GM19468 (cell line): ENCODE data around the gene MEGF6.

ENCODE experiments used
- ATAC-seq: cut with Tn5 transposase; IDR thresholded peaks from one replicate; pipeline ENCODE4 v1.9.1; 2021; ENCODE audit warnings: mild to moderate bottlenecking, moderate library complexity, moderate number of reproducible peaks; ENCODE audit not compliant: unreplicated experiment; ENCODE audit errors: extremely low read depth

Gene MEGF6

DNA sequence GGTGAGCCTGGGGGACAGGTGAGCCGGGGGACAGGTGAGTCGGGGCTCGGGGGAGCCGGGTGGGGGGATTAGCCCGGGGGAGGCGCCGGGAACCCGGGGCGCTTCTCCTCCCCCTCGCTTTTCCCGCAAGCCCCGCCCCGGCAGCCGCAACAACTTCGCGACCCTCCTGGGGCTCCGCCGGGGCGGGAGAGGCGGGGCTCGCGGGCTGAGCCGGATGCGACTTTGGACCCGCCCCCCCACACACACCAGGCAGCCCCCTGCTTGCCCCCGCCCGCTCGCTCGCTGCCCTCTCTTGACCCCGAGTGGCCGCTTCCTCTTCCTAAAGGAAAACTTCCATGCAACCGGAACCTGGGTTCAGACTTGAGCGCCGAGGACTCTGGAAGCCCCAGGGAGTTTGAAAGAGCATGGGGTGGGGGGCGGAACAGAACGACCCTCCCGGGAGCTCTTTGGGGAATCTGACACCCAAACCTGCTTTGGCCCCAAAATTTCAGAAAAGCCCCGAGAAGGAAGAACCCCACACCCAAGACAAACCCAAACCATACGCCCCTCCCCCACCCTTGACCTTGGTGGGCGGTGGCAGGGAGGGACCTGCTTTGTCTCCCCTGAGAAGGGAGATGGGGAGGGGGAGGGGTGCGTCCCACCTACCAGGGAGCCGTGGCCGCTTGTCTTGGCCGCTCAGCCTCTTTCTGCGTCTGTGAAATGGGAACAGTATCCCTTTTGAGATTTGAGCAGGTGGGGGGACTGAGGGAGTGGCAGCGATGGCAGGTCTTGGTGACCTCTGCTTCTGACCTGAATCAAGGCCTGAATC, 156.3 kb downstream of the MEGF6 start:
- no peak for ATAC-seq

DNA sequence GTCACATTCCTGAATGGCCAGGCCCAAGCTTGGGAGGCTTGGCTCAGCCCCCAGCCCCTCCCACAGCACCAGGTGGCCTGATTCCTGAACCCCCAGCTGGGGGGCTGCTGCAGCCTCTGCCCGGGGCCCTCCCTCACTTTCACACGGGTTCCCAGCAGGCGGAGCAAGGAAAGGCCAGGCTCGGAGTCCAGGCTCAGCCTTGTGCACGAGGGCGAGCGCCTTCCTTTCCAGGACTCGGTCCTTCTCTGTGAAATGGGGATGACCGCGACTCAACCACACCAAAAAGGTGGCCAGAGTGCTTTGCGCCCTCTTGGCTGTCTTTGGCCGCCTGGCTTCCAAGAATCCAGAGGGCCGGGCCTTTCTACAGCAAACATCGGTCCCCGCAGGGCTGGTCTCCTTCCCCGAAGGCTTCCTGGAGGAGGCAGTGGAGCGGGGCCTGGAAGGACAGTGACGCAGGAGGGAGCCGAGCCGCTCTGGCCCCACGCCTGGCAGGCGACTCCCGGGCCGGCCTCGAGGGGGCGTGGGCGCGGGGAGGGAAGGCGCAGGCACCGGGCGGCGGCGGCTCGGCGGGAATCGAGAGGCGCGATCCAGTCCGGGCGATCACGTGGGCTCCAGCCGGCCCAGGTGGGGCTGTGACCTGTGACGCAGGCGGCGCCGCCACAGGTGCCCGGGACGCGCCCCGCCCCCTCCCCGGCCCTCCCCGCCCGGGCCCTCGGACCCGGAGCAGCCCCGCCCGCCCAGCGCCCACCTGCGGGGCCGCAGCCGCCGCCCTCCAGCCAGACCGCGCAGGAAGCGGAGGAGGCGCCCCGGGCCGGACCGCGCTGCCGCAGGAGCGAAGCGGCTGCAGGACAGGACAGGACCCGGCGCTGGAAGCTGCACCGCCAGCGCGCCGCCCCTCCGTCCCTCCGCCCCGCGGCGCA, 157.2 kb downstream of the MEGF6 start, which contains the start of gene ARHGEF16:
Gene ARHGEF16 (plus strand): TSS at position 775 of the 920 bp plus-strand sequence. CDS start 8,420 bp downstream, outside the sequence.
- ATAC-seq: no peak

DNA sequence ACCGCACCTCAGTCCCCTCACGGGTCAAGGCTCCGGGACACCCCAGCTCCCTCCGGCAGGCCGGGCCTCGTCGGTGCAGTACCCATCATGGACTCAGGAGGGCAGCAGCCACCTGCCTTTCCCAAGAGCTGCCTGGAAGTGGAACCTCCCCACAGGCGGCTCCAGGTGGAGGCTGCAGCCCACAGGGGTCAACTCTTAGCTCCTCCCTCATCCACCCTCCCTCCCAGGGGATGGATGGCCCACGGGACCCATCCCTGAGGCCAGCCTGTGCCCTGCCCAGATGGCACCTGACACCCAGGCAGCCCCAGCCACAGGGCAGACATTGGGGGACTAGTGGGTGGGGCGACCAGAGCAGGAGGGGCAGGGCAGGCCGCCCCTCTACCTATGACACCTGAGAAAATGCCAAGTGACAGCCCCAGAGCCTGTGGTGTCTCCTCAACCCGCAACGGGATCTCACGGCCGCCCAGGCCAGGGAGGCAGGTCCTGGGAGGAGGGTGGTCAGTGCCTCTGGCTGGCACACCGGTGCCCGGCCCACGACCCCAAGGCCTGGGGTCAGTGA, 158.0 kb downstream of the MEGF6 start:
- ATAC-seq: no peak

DNA sequence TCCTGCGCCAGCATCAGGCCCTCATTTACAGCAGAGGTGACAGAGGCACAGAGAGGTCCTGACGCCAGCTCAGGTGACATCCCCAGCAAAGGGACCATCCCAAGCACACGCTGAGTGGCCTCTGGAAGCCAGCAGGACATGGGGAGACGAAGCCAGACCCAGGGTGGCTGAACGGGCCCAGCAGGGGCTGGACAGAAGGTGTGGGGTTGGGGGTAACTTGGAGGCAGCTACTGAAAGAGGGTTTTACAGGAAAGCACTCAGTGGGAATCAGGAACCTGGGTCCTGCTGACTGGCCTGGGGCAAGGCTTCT, 158.5 kb downstream of the MEGF6 start:
- ATAC-seq: no peak

DNA sequence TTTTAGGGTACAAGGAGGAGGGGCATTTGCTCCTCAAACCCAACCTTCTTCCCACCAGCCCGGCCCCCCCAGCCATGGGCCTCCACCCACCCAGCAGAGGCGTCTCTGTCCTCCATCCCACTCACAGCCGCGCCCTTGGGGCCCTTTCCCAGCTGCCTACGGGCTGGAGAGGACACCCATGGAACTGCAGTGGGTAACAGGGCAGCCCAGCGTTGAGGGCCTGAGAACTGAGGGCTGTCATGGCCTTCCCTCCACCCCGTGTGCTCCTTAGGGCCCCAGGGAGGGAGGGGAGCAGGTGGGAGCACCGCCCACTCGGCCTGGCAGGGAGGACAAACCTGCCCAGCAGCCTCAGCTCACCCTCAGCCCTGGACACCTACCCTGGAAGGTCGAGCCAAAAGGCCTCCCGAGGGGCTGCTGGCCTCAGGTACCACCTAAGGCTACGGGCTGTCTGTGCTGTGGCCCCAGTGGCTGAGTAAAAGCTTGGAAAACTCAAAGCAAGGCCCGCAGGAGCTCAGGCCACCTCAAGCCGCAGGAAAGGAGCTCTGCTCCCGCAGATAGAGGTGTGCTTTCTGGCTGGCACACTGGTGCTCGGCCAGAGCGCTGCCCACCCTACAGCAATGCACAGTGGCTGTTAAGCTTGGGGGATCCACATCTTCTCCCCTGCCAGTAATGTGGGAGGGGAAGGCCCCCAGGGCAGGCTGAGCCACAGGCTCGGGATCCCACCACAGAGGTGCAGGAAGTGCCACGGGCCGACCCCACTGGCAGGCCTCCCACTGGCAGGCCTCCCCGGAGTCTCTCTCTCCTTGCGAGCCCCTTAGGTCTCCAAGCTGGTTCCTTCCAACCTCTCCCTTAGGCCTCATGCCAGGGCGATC, 159.1 kb downstream of the MEGF6 start:
- ATAC-seq: no peak

DNA sequence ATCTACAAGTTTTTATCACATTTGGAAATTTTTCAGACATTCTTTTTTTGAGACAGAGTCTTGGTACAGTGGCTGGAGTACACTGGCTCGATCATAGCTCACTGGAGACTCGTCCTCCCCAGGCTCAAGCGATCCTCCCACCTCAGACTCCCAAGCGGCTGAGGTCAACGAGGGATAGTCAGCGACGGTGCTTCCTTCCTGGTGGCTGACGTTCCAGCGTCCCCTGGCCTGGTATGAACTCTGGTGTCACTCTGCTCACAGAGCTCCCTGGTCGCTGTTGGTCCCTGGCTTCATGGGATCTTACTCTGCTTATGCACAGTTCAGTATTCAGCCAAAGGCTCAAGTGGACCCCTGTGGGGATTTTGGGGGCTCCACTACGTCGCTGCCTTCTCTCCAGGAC, 160.3 kb downstream of the MEGF6 start:
- no peak for ATAC-seq

DNA sequence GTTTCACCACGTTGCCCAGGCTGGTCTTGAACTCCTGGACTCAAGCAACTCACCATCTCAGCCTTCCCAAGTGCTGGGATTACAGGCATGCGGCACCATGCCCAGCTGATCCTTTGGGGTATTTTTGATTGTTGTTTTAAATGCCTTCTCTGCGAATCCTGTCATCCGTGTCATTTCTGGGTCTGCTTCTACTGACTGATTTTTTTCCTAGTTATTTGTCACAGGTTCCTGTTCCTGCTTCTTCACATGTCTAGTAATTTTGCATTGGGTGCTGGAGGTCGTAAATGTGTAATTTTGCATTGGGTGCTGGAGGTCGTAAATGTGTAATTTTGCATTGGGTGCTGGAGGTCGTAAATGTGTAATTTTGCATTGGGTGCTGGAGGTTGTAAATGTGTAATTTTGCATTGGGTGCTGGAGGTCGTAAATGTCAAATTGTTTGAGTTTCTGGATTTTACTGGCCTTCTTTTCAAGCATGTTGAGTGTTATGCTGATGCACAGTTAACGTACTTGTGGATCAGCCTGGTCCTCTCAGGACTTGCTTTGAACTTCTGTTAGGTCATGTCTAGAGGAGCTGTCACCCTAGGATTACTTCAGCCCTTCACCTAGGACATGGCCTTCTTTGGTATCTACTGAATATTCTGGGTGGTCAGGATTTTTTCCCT, 161.0 kb downstream of the MEGF6 start:
- ATAC-seq: no peak

DNA sequence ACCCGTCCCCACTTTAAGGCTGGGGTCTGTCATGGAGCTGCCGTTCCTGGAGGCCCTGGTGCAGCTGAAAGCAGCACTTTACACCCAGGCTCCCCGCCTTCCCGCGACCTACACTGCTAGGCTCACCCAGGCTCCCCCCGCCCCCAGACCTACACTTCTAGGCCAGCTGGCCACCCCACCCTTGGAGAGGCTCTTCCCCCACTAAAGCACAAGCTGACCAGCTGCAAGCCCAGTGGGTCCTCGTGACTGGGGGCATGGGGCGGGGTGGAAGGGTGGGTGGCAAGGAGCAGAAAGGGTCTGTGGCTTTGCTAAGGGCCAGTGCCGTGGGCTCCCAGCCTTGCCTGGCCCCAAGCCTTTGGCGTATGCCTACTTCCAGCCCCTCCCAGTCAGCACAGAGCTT, 166.6 kb downstream of the MEGF6 start:
- ATAC-seq: no peak

DNA sequence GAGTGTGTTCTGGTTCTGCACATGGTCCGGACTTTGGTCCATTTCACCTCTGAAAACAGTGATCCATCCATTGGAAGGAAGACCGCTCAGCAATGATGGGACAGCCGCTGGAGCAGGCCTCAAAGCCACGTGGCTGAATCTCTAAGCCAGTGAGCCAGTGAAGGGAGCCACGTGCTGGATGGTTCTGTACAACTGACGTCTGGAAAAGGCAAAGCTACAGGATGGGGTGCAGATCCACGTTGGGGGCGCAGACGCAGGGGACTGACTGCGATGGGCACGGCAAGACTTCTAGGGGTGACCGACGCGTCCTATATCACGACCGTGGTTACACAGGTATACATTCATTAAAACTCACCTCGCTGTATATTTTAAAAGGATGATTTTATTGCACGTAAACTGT, 167.0 kb downstream of the MEGF6 start:
- ATAC-seq: no peak

DNA sequence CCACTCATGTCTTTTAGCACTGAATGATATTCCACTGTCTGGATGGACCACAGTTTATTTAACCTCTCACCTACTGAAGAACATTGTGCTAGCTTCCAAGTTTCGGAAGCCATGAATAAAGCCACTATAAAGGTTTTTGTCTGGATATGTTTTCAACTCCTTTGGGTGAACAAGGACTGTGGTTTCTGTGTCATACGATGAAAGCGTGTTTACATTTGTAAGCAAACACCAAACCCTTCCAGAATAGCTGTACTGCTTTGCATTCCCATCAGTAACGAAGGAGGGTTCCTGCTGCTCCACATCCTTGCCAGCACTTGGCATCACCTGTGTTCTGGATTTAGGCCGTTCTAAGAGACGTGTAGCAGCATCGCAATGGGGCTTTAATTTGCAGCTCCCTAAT, 167.5 kb downstream of the MEGF6 start:
- no peak for ATAC-seq

DNA sequence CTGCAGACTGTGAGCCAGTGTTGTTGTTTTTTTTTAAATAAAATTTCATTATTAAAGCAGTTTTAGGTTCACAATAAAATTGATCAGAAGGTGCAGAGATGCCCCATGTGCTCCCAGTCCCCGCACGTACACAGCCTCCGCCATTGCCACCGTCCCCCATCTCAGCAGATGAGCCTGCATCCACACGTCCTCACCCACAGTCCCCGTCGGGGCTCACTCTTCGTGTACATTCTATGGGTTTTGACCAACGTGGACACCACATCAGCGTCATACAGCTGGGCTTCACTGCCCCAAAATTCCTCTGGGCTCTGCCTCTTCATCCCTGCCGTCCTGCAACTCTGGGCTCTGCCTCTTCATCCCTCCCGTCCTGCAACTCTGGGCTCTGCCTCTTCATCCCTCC, 168.4 kb downstream of the MEGF6 start:
- no peak for ATAC-seq

DNA sequence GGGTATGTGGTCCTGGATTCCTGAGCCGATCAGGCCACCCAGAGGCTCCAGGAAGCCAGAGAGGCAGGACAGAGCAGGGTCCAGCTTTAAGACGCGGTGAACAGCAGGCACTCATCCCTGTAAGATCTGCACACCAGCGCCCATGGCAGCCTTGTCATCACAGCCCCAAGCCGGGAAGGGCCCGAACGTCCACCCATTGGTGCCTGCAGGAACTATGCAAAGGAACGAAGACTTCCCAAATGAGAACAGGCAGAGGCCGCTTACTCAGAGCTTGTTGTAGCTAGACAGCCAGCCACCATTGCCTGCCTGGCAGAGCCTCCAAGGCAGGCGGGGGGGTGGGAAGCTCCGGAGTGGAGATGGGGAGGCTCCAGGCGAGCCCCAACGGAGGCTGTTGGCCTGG, 169.0 kb downstream of the MEGF6 start:
- ATAC-seq: no peak

DNA sequence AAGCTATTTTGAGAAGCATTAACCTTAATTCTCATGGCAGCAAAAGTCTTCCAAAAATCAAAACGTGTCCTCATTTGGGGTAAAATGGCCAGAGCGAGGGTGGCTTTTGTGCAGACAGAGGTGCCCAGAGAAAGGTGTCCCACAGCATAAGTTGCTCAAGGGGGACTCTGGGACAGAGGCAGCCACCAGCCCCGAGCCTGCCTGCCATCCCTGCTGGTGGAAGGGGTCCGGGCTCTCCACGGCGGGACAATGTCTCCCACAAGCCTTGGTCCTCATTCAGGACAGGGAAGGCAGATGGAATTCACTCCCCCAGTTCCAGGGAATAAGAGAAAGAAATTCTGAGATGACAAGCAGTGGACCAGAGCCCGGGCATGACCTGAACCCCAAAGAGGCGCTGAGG, 169.4 kb downstream of the MEGF6 start:
- ATAC-seq: no peak

DNA sequence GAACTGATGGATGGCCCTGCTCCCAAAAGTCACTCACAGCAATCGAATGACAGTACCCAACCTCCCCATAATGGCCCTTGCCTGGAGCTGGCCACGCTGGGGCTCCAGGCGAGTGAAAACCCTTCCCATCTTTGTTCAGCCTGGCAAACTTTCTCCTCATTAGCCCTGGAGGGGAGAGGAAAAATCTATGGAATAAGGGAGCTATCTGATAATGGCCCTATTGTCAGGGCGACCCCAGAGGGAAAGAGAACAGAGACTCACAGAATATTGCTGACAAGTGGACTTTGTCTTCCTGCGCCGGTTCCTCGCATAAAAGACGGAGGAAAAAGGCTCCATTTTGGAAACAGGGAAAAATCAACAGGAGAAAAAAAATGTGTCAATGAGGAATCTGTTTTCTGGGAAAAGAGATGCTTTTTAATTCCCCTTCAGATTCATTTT, 169.9 kb downstream of the MEGF6 start:
- no peak for ATAC-seq

DNA sequence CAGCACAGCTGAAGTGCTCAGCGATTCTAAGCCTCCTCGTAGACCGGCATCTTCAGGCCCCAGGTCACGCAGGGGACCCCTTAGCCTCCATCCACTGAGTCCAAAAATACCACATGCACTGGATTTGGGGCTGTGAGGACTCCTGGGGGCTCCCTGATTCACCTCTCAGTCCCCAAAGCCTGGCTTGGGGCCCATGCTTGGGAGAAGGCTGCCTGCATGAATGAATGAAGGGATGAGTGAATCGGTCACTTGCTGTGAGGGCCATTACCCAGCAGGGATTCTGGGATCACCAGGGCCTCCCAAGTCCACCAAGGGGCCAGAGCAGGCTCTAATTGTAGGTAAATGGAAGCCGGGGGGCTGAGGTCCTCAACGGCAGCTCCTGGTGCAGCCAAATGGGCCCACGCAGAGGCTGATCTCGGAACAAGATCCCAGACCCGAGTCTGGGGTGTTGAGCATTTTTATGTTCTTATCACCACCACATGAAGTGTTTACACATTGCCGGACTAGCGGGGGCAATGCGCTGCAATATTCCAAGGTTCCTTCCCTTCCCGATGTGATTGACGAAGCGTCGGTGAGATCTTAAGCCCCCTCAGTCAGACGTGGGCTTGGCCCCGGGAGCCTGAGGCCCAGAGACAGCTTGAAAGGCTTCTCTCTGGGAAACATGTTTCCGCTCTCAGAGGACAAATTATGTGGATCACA, 170.4 kb downstream of the MEGF6 start:
- ATAC-seq: no peak

DNA sequence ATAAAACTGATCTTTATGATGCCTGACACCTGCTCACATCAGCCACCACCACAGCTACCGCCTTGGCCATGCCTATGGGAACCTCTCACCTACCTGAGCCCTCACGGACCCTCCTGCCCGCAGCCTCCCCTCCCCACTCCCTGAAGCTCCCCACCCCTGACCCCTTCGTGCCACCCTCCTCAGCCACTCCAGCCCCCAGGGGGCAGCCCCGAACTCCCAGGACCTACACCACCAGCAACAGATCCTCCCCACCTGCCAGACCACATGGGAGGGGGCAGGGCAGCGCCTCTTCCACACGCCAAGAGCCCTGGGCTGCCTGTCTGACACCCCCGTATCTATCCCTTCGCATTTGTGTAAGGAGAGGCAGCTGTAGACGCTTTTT, 171.0 kb downstream of the MEGF6 start:
- ATAC-seq: no peak
